Common myeloid progenitor, CD34-positive (primary cell): ENCODE measurements around the gene CELF1.

Source experiments
- CTCF ChIA-PET: fragments of 350-600 bp; sonication (Branson Sonifier 250); formaldehyde crosslinking; loops from one replicate; lab custom pipeline; 2021; ENCODE audit warnings: antibody characterized with exemption; lab: Charles Lee
- POLR2A ChIA-PET: fragments of 350-600 bp; sonication (Branson Sonifier 250); formaldehyde crosslinking; loops from one replicate; lab custom pipeline; 2021; ENCODE audit warnings: antibody characterized with exemption; lab: Charles Lee
- DNase-seq, 3 donors: peaks; one replicate each; pipeline versions ENCODE4 v3.0.0 to v3.0.0-alpha.2; 2013
- H3K27ac ChIP-seq, 2 experiments: 1 replicate in 1 of 2; 2 replicates in 1 of 2; pipeline ENCODE4 v1.7.0; 2013; ENCODE audit warnings: inconsistent platforms in 2 of 2, low read length in 2 of 2, mild to moderate bottlenecking in 2 of 2, low read depth in 1 of 2, moderate library complexity in 1 of 2; ENCODE audit not compliant: severe bottlenecking in 2 of 2, insufficient read depth in 1 of 2, poor library complexity in 1 of 2
- H3K27me3 ChIP-seq, 5 experiments: replicated peaks in 2 of 5; 1 replicate in 3 of 5; 2 replicates in 2 of 5; pipeline versions ENCODE4 v1.6.1 to v1.7.0; 2013; ENCODE audit warnings: low read length in 4 of 5, mild to moderate bottlenecking in 2 of 5, moderate library complexity in 2 of 5, inconsistent platforms in 1 of 5; ENCODE audit not compliant: insufficient read depth in 5 of 5, control insufficient read depth in 4 of 5
- H3K36me3 ChIP-seq, 4 experiments: 1 replicate in 2 of 4; 2 replicates in 2 of 4; pipeline versions ENCODE4 v1.6.1 to v1.7.0; 2013; ENCODE audit warnings: low read length in 3 of 4, control low read depth in 1 of 4, mild to moderate bottlenecking in 1 of 4; ENCODE audit not compliant: control insufficient read depth in 4 of 4, insufficient read depth in 4 of 4
- H3K4me1 ChIP-seq, 4 experiments: 1 replicate in 3 of 4; 2 replicates in 1 of 4; pipeline versions ENCODE4 v1.6.1 to v1.7.1; 2013; ENCODE audit warnings: low read length in 3 of 4, mild to moderate bottlenecking in 3 of 4, control low read depth in 1 of 4, inconsistent platforms in 1 of 4, moderate library complexity in 1 of 4; ENCODE audit not compliant: control insufficient read depth in 4 of 4, insufficient read depth in 4 of 4; ENCODE audit errors: control extremely low read depth in 1 of 4
- H3K4me3 ChIP-seq, 7 experiments: 1 replicate in 4 of 7; 2 replicates in 3 of 7; pipeline versions ENCODE4 v1.5.1 to v1.7.0; 2013; ENCODE audit warnings: mild to moderate bottlenecking in 7 of 7, low read length in 6 of 7, moderate library complexity in 6 of 7, inconsistent platforms in 2 of 7, low read depth in 2 of 7, control low read depth in 1 of 7; ENCODE audit not compliant: insufficient read depth in 4 of 7, control insufficient read depth in 1 of 7; ENCODE audit errors: extremely low read depth in 1 of 7
- H3K9me3 ChIP-seq, 5 experiments: 1 replicate in 4 of 5; 2 replicates in 1 of 5; pipeline versions ENCODE4 v1.6.1 to v1.7.1; 2013; ENCODE audit warnings: low read length in 4 of 5, mild to moderate bottlenecking in 2 of 5, inconsistent platforms in 1 of 5, low read depth in 1 of 5, moderate library complexity in 1 of 5; ENCODE audit not compliant: control insufficient read depth in 4 of 5, insufficient read depth in 2 of 5; ENCODE audit errors: control extremely low read depth in 1 of 5
- WGBS: methylation state at CpG from one replicate; pipeline ENCODE4 v1.1.5; 2013; ENCODE audit not compliant: insufficient coverage; 5-methylcytosine and 5-hydroxymethylcytosine counted together

CELF1 gene

GRCh38 chr11:47451436-47451835 lies 101.5 kb downstream of the CELF1 start:
- Histone ChIP-seq H3K4me3 (no peak overlapping the region), H3K27me3 (no peaks in the 10 kb centered on the region), H3K36me3 (no peaks in the 10 kb centered on the region), H3K9me3 (no peaks in the 10 kb centered on the region), H3K4me1 (peaks cover 0 to 3% (median 0%) of the 10 kb centered on the region in 4 experiments), H3K27ac (no peak overlapping the region)
- whole genome bisulfite sequencing, result 100% methylated on average over 1 of the region's 4 CpGs
- ChIA-PET POLR2A (interaction anchor here (0.6 kb wide), 1 partner anchor 41 kb away, joined by 3 read pairs; no protein-coding TSS in a partner anchor), CTCF (no interaction called here)
- no peak for DNase-seq

GRCh38 chr11:47449541-47449940 lies 103.4 kb downstream of the CELF1 start:
- WGBS, result 98% methylated on average over 6 of the region's 8 CpGs
- Histone ChIP-seq H3K4me3 (no peak overlapping the region), H3K36me3 (no peaks in the 10 kb centered on the region), H3K27me3 (no peaks in the 10 kb centered on the region), H3K4me1 (peaks cover 0 to 3% (median 0%) of the 10 kb centered on the region in 4 experiments), H3K27ac (no peak overlapping the region), H3K9me3 (no peaks in the 10 kb centered on the region)
- POLR2A ChIA-PET, result interaction anchor here (0.6 kb wide), 1 partner anchor 583 kb away, joined by 3 read pairs; no protein-coding TSS in a partner anchor
- CTCF ChIA-PET, result interaction anchor here (0.7 to 0.9 kb wide), 2 partner anchors 9 to 35 kb away, joined by 3 to 4 read pairs; no protein-coding TSS in a partner anchor
- no peak for DNase-seq

DNA sequence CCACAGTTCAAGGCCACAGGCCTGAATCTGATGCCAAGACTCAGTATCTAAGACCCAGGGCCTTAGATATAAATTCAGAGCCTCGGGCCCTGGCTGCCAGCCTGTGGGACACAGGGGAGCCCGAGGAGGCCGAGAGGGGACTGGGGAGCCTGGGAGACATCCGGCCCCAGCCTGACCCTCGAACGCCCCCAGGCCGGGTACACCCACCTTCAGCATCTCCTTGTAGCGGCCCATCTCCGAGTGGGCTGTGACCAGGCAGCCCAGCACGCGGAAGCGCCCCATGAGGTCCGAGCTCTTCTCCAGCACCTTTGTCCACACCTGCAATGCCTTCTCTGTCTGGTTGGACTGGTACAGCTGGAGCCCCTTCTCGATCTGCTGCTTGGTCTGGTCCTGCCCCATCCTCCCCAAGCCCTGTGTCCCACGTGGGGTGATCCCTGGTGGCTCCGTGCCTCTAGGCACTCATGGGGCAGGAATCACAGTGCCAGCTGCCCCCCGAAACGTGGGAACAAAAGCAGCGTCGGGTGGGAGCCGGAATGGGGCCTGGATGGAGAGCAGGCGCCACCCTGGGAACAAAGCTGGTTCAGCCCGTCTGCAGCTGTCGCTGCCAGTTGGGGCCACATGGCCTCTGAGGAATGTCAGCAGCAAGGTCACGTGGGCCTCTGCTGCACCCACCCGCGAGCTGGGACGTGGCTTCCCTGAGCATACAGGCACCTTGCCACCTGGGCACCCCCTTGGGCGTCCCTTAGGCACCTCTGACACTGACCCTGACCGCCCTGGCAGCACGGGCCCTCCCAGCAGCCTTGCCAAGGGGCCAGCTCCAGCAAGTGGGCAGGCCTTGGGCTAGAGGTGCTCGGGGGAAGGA lies 104.1 kb downstream of the CELF1 start, which contains the start of gene RAPSN:
Gene RAPSN (minus strand): TSS at position 571 of the 862 bp plus-strand sequence. CDS start 172 bp downstream, at position 399.
- POLR2A ChIA-PET, result interaction anchor here (0.6 kb wide), 1 partner anchor 583 kb away, joined by 3 read pairs; no protein-coding TSS in a partner anchor
- CTCF ChIA-PET, result interaction anchor here (0.6 to 2.1 kb wide), 5 partner anchors 8 to 176 kb away, joined by 3 to 7 read pairs (median 3); no protein-coding TSS in a partner anchor
- Histone ChIP-seq H3K9me3 (no peaks in the 10 kb centered on the region), H3K36me3 (no peaks in the 10 kb centered on the region), H3K27ac (no peak within 1 kb of the TSS), H3K4me3 (no peak within 1 kb of the TSS), H3K27me3 (no peaks in the 10 kb centered on the region), H3K4me1 (no peaks in the 10 kb centered on the region)
- DNase-seq, result no peak
- WGBS, result 97% methylated on average over 31 of the region's 32 CpGs

DNA sequence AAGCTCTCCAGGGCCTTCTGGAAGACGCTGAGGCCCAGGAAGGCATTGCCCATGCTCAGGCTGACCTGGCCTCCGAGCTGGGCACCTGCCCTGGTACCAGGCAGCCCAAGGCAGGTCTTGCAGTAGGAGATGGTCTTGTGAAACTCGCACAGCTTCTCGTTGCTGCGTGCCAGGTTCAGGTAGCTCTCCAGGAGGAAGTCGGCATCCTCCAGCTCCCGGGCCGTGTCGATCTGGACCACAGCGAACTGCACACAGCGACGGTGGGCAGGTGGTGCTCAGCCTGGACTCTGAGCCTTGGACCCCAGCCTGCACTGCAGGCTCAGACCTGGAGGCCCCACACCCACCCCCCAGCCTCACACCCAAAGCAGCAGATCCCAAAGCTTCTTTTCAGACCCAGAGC lies 105.0 kb downstream of the CELF1 start:
- H3K4me3 ChIP-seq, result no peak overlapping the region
- WGBS, result 93% methylated on average over 12 of the region's 12 CpGs
- CTCF ChIA-PET, result interaction anchor here (0.5 to 2.1 kb wide), 5 partner anchors 13 to 35 kb away, joined by 3 to 7 read pairs (median 3); no protein-coding TSS in a partner anchor
- H3K27ac ChIP-seq, result no peak overlapping the region
- DNase-seq, result no peak
- no peaks in the 10 kb centered on the region for H3K4me1 ChIP-seq
- H3K9me3 ChIP-seq, result no peaks in the 10 kb centered on the region
- no peaks in the 10 kb centered on the region for H3K36me3 ChIP-seq
- no peaks in the 10 kb centered on the region for H3K27me3 ChIP-seq
- POLR2A ChIA-PET, result no interaction called here

GRCh38 chr11:47446833-47447232 lies 106.1 kb downstream of the CELF1 start:
- no peak overlapping the region for H3K27ac ChIP-seq
- H3K27me3 ChIP-seq, result no peaks in the 10 kb centered on the region
- no peak overlapping the region for H3K4me3 ChIP-seq
- WGBS, result 97% methylated on average over 7 of the region's 9 CpGs
- no peaks in the 10 kb centered on the region for H3K36me3 ChIP-seq
- H3K4me1 ChIP-seq, result no peaks in the 10 kb centered on the region
- ChIA-PET CTCF (interaction anchor here (1.0 to 2.1 kb wide), 3 partner anchors 18 to 187 kb away, joined by 3 to 7 read pairs (median 3); no protein-coding TSS in a partner anchor), POLR2A (no interaction called here)
- no peak for DNase-seq
- no peaks in the 10 kb centered on the region for H3K9me3 ChIP-seq

DNA sequence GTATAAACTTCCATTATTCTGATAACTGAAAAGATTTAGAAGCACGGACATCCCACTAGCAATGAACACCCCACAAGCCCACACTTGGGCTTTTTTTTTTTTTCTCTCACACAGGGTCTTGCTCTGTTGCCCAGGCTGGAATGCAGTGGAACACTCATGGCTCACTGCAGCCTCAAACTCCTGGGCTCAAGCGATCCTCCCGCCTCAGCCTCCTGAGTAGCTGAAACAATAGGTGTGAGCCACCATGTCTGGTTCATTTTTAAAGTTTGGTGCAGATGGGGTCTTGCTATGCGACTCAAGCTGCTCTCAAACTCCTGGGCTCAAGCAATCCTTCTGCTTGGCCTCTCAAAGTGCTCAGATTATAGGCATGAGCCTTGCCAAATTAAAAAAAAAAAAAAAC lies 107.1 kb downstream of the CELF1 start:
- H3K27ac ChIP-seq, result no peak overlapping the region
- no peak overlapping the region for H3K4me3 ChIP-seq
- no peaks in the 10 kb centered on the region for H3K36me3 ChIP-seq
- H3K9me3 ChIP-seq, result no peaks in the 10 kb centered on the region
- DNase-seq, result no peak
- POLR2A ChIA-PET, result interaction anchor here (0.7 kb wide), 1 partner anchor 344 kb away, joined by 3 read pairs; no protein-coding TSS in a partner anchor
- CTCF ChIA-PET, result interaction anchor here (0.7 kb wide), 1 partner anchor 26 kb away, joined by 3 read pairs; no protein-coding TSS in a partner anchor
- H3K4me1 ChIP-seq, result no peaks in the 10 kb centered on the region
- no peaks in the 10 kb centered on the region for H3K27me3 ChIP-seq
- WGBS, result 95% methylated on average over 4 of the region's 4 CpGs

GRCh38 chr11:47443817-47444216 lies 109.1 kb downstream of the CELF1 start:
- WGBS, result no CpG with 5 or more reads among the region's 3 CpGs
- H3K27ac ChIP-seq, result no peak overlapping the region
- H3K27me3 ChIP-seq, result no peaks in the 10 kb centered on the region
- no peak overlapping the region for H3K4me3 ChIP-seq
- CTCF ChIA-PET, result no interaction called here
- POLR2A ChIA-PET, result no interaction called here
- H3K4me1 ChIP-seq, result no peaks in the 10 kb centered on the region
- DNase-seq, result no peak
- H3K9me3 ChIP-seq, result no peaks in the 10 kb centered on the region
- H3K36me3 ChIP-seq, result no peaks in the 10 kb centered on the region
